Measurements from ENCODE around the gene CASD1.

- TF ChIP-seq EZH2phosphoT487 (IDR thresholded peaks at IDR 0.05; ENCODE audit: borderline replicate concordance, low read depth, low read length) (no peak), CTCF (conservative IDR thresholded peaks at IDR 0.05; ENCODE audit: low read length) (no peak)
Measured at GRCh38 chr7:94486216-94486615, 23.4 kb upstream of the CASD1 start.
